Dendritic cell treated with granulocyte-macrophage colony-stimulating factor and Interleukin-4, amounts not matched to agents 40 ng/mL and 50 ng/mL, for 4 days (primary cell): Measurements from ENCODE around the gene ADAMTS14.

Experiments
- H3K27ac Mint-ChIP-seq: one replicate; pipeline ENCODE4 v1.8.0; 2022; ENCODE audit warnings: mild to moderate bottlenecking, mixed read lengths
- H3K27me3 Mint-ChIP-seq: one replicate; pipeline ENCODE4 v1.8.0; 2022; ENCODE audit warnings: mild to moderate bottlenecking, mixed read lengths
- H3K36me3 Mint-ChIP-seq: one replicate; pipeline ENCODE4 v1.8.0; 2022; ENCODE audit warnings: low read depth, mixed read lengths
- H3K4me1 Mint-ChIP-seq: one replicate; pipeline ENCODE4 v1.8.0; 2022; ENCODE audit warnings: low read depth, mixed read lengths
- H3K4me3 Mint-ChIP-seq: one replicate; pipeline ENCODE4 v1.8.0; 2022; ENCODE audit warnings: mild to moderate bottlenecking, moderate library complexity, mixed read lengths
- H3K9me3 Mint-ChIP-seq: one replicate; pipeline ENCODE4 v1.8.0; 2022; ENCODE audit warnings: mixed read lengths
- intact Hi-C: fragments of 100-400 bp; cut with micrococcal nuclease; formaldehyde crosslinking; loops from one replicate; pipeline ENCODE4 v1.15.0; 2022

Gene ADAMTS14

GRCh38 chr10:70797840-70798239 lies 125.5 kb downstream of the ADAMTS14 start:
- H3K36me3 Mint-ChIP-seq = no peaks in the 10 kb centered on the region
- intact Hi-C loops = no loop called here
- peaks cover 10% of the 10 kb centered on the region for H3K27me3 Mint-ChIP-seq
- peaks cover 24% of the 10 kb centered on the region for H3K4me1 Mint-ChIP-seq
- H3K4me3 Mint-ChIP-seq = no peak overlapping the region
- no peaks in the 10 kb centered on the region for H3K9me3 Mint-ChIP-seq
- no peak overlapping the region for H3K27ac Mint-ChIP-seq

- peaks cover 10% of the 10 kb centered on the region for H3K27me3 Mint-ChIP-seq
- peaks cover 24% of the 10 kb centered on the region for H3K4me1 Mint-ChIP-seq
- no peak overlapping the region for H3K4me3 Mint-ChIP-seq
Observed at GRCh38 chr10:70799124-70799523, 126.8 kb downstream of the ADAMTS14 start.

GRCh38 chr10:70801854-70802253 lies 129.5 kb downstream of the ADAMTS14 start:
- intact Hi-C loops = no loop called here
- H3K9me3 Mint-ChIP-seq = no peaks in the 10 kb centered on the region
- H3K4me3 Mint-ChIP-seq = no peak overlapping the region
- H3K36me3 Mint-ChIP-seq = no peaks in the 10 kb centered on the region
- H3K27me3 Mint-ChIP-seq = peaks cover 10% of the 10 kb centered on the region
- peaks cover 24% of the 10 kb centered on the region for H3K4me1 Mint-ChIP-seq
- no peak overlapping the region for H3K27ac Mint-ChIP-seq

More at GRCh38 chr10:70799124-70799523, 126.8 kb downstream of the ADAMTS14 start:
- Mint-ChIP-seq H3K36me3 (no peaks in the 10 kb centered on the region), H3K9me3 (no peaks in the 10 kb centered on the region), H3K27ac (no peak overlapping the region)
- intact Hi-C loops = no loop called here

GRCh38 chr10:70803775-70804420 lies 131.6 kb downstream of the ADAMTS14 start:
- H3K9me3 Mint-ChIP-seq = no peaks in the 10 kb centered on the region
- intact Hi-C loops = no loop called here
- no peaks in the 10 kb centered on the region for H3K36me3 Mint-ChIP-seq
- H3K4me1 Mint-ChIP-seq = peaks cover 9% of the 10 kb centered on the region
- H3K27me3 Mint-ChIP-seq = peaks cover 12% of the 10 kb centered on the region
- H3K27ac Mint-ChIP-seq = no peak overlapping the region
- H3K4me3 Mint-ChIP-seq = no peak overlapping the region

GRCh38 chr10:70804421-70804808 lies 132.1 kb downstream of the ADAMTS14 start:
- no peak overlapping the region for H3K4me3 Mint-ChIP-seq
- intact Hi-C loops = no loop called here
- H3K27ac Mint-ChIP-seq = no peak overlapping the region
- H3K9me3 Mint-ChIP-seq = no peaks in the 10 kb centered on the region
- H3K27me3 Mint-ChIP-seq = peaks cover 12% of the 10 kb centered on the region
- H3K36me3 Mint-ChIP-seq = no peaks in the 10 kb centered on the region
- peaks cover 4% of the 10 kb centered on the region for H3K4me1 Mint-ChIP-seq

- intact Hi-C loops = no loop called here
- Mint-ChIP-seq H3K4me3 (no peak overlapping the region), H3K9me3 (no peaks in the 10 kb centered on the region), H3K4me1 (no peaks in the 10 kb centered on the region), H3K27me3 (peaks cover 12% of the 10 kb centered on the region), H3K36me3 (no peaks in the 10 kb centered on the region), H3K27ac (no peak overlapping the region)
Observed at GRCh38 chr10:70805619-70806215, 133.4 kb downstream of the ADAMTS14 start.

- H3K4me1 Mint-ChIP-seq = no peaks in the 10 kb centered on the region
- no peaks in the 10 kb centered on the region for H3K9me3 Mint-ChIP-seq
- H3K36me3 Mint-ChIP-seq = no peaks in the 10 kb centered on the region
- no peak overlapping the region for H3K4me3 Mint-ChIP-seq
- intact Hi-C loops = no loop called here
- H3K27me3 Mint-ChIP-seq = peaks cover 12% of the 10 kb centered on the region
- no peak overlapping the region for H3K27ac Mint-ChIP-seq
Observed at GRCh38 chr10:70806841-70807240, 134.5 kb downstream of the ADAMTS14 start.

- no peaks in the 10 kb centered on the region for H3K36me3 Mint-ChIP-seq
- H3K27me3 Mint-ChIP-seq = peaks cover 11% of the 10 kb centered on the region
- intact Hi-C loops = no loop called here
- H3K4me1 Mint-ChIP-seq = no peaks in the 10 kb centered on the region
- no peak overlapping the region for H3K4me3 Mint-ChIP-seq
- H3K9me3 Mint-ChIP-seq = no peaks in the 10 kb centered on the region
- no peak overlapping the region for H3K27ac Mint-ChIP-seq
Observed at GRCh38 chr10:70807556-70807955, 135.2 kb downstream of the ADAMTS14 start.

GRCh38 chr10:70809011-70809611 lies 136.8 kb downstream of the ADAMTS14 start:
- Mint-ChIP-seq H3K9me3 (no peaks in the 10 kb centered on the region), H3K4me3 (no peak overlapping the region), H3K27me3 (peaks cover 11% of the 10 kb centered on the region), H3K27ac (no peak overlapping the region), H3K36me3 (no peaks in the 10 kb centered on the region), H3K4me1 (peaks cover under 1% of the 10 kb centered on the region)
- intact Hi-C loops = no loop called here

- H3K27me3 Mint-ChIP-seq = peaks cover 11% of the 10 kb centered on the region
- peaks cover 6% of the 10 kb centered on the region for H3K4me1 Mint-ChIP-seq
- H3K4me3 Mint-ChIP-seq = no peak overlapping the region
- no peaks in the 10 kb centered on the region for H3K36me3 Mint-ChIP-seq
- intact Hi-C loops = no loop called here
- H3K27ac Mint-ChIP-seq = no peak overlapping the region
- H3K9me3 Mint-ChIP-seq = no peaks in the 10 kb centered on the region
Observed at GRCh38 chr10:70809726-70810125, 137.4 kb downstream of the ADAMTS14 start.

- Mint-ChIP-seq H3K27ac (no peak overlapping the region), H3K4me3 (no peak overlapping the region), H3K36me3 (peaks cover 2% of the 10 kb centered on the region), H3K9me3 (no peaks in the 10 kb centered on the region), H3K4me1 (peaks cover 6% of the 10 kb centered on the region), H3K27me3 (peaks cover 11% of the 10 kb centered on the region)
- intact Hi-C loops = no loop called here
Observed at GRCh38 chr10:70810967-70811366, 138.7 kb downstream of the ADAMTS14 start.

GRCh38 chr10:70811881-70812280 lies 139.6 kb downstream of the ADAMTS14 start:
- no peak overlapping the region for H3K27ac Mint-ChIP-seq
- H3K4me1 Mint-ChIP-seq = peaks cover 11% of the 10 kb centered on the region
- H3K27me3 Mint-ChIP-seq = peaks cover 11% of the 10 kb centered on the region
- intact Hi-C loops = no loop called here
- H3K36me3 Mint-ChIP-seq = peaks cover 11% of the 10 kb centered on the region
- H3K9me3 Mint-ChIP-seq = no peaks in the 10 kb centered on the region
- H3K4me3 Mint-ChIP-seq = no peak overlapping the region
